PFSK-1 (cell line): Measurements from ENCODE around the gene GGNBP2.

Source experiments
- FOXP2 ChIP-seq: optimal IDR thresholded peaks from 2 replicates; pipeline ENCODE3; 2011; ENCODE audit warnings: borderline replicate concordance, control low read depth, inconsistent platforms; ENCODE audit not compliant: insufficient read depth; ENCODE audit errors: extremely low read length, extremely low read depth
- POLR2AphosphoS5 ChIP-seq: IDR thresholded peaks from 2 replicates; pipeline ENCODE4 v1.6.1; 2012; ENCODE audit warnings: low read depth, mild to moderate bottlenecking, control low read depth, low read length, moderate library complexity
- SIN3A ChIP-seq: IDR thresholded peaks from 2 replicates; pipeline ENCODE4 v1.6.1; 2012; ENCODE audit warnings: mild to moderate bottlenecking, low read length, moderate library complexity, borderline replicate concordance; ENCODE audit not compliant: insufficient read depth
- TAF1 ChIP-seq: IDR thresholded peaks from 2 replicates; pipeline ENCODE4 v1.6.1; 2012; ENCODE audit warnings: low read length, control low read depth, borderline replicate concordance; ENCODE audit not compliant: insufficient read depth
- TF ChIP-seq, protein P1 (sequence below), 2 experiments: IDR thresholded peaks; 2 replicates each; pipeline versions ENCODE4 v1.6.1 to v1.8.0; 2011 to 2012; ENCODE audit warnings: low read depth in 2 of 2, low read length in 2 of 2, control low read depth in 1 of 2, inconsistent platforms in 1 of 2, mild to moderate bottlenecking in 1 of 2, moderate library complexity in 1 of 2; ENCODE audit not compliant: insufficient read depth in 1 of 2

DNA sequence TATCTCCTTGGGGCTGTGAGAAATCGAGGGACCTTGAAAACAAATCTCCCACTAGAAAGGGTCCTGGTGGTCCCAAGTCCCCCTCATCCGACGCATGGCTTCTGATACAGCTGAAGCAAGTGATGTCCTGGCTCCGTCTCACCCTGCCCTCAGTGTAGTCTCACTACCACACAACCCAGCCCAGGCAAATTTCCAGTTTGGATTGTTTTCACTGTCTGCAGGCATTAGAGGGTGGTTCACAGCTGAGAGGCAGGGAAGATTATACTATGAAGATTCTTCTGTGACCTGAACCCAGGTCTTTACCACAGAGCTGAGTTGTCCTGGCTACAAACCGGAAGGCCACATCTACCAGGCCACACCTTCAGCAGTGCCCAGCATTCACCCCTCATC lies 40.6 kb upstream of the GGNBP2 start:
- TF ChIP-seq TAF1 (no peak), SIN3A (no peak), POLR2AphosphoS5 (no peak), FOXP2 (no peak)
- TF ChIP-seq, protein P1, sequence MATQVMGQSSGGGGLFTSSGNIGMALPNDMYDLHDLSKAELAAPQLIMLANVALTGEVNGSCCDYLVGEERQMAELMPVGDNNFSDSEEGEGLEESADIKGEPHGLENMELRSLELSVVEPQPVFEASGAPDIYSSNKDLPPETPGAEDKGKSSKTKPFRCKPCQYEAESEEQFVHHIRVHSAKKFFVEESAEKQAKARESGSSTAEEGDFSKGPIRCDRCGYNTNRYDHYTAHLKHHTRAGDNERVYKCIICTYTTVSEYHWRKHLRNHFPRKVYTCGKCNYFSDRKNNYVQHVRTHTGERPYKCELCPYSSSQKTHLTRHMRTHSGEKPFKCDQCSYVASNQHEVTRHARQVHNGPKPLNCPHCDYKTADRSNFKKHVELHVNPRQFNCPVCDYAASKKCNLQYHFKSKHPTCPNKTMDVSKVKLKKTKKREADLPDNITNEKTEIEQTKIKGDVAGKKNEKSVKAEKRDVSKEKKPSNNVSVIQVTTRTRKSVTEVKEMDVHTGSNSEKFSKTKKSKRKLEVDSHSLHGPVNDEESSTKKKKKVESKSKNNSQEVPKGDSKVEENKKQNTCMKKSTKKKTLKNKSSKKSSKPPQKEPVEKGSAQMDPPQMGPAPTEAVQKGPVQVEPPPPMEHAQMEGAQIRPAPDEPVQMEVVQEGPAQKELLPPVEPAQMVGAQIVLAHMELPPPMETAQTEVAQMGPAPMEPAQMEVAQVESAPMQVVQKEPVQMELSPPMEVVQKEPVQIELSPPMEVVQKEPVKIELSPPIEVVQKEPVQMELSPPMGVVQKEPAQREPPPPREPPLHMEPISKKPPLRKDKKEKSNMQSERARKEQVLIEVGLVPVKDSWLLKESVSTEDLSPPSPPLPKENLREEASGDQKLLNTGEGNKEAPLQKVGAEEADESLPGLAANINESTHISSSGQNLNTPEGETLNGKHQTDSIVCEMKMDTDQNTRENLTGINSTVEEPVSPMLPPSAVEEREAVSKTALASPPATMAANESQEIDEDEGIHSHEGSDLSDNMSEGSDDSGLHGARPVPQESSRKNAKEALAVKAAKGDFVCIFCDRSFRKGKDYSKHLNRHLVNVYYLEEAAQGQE (IDR thresholded peaks at IDR 0.05; ENCODE audit: insufficient read depth in 1 of 2, low read depth in 2 of 2, low read length in 2 of 2): no peak
